HG03159 (cell line): ENCODE measurements around the gene OR51B6.
A peak's percentile ranks its signal among the peaks of the same experiment; 100 is the strongest.
"Not testable (repeated sequence)": the region's sequence is repeated elsewhere in the genome, so short reads cannot be mapped to it uniquely, and the experiment has no call there.

Experiments used
- ATAC-seq: cut with Tn5 transposase; IDR thresholded peaks from one replicate; pipeline ENCODE4 v1.9.1; 2021; ENCODE audit warnings: mild to moderate bottlenecking, moderate library complexity; ENCODE audit not compliant: unreplicated experiment

Gene OR51B6, protein sequence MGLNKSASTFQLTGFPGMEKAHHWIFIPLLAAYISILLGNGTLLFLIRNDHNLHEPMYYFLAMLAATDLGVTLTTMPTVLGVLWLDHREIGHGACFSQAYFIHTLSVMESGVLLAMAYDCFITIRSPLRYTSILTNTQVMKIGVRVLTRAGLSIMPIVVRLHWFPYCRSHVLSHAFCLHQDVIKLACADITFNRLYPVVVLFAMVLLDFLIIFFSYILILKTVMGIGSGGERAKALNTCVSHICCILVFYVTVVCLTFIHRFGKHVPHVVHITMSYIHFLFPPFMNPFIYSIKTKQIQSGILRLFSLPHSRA

DNA sequence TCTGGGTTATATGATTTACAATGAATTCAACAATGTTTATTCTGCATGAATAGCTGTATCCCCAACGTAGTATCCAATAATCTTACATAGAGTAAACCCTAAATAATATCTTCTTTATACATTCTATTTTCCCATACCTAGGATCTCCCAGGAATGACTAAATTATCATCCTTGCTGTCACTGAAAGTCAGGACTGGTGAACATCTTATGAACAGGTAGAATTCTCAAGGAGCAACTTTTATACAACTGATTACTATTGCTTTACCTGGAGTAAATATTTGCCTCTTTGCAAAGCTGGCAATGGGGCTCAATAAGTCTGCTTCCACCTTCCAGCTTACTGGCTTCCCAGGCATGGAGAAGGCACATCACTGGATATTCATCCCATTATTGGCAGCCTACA is at the start of gene OR51B6:
Gene OR51B6 (plus strand): TSS at position 301 of the 400 bp plus-strand sequence. CDS start 0 bp downstream, at position 301.
- ATAC-seq: no peak

DNA sequence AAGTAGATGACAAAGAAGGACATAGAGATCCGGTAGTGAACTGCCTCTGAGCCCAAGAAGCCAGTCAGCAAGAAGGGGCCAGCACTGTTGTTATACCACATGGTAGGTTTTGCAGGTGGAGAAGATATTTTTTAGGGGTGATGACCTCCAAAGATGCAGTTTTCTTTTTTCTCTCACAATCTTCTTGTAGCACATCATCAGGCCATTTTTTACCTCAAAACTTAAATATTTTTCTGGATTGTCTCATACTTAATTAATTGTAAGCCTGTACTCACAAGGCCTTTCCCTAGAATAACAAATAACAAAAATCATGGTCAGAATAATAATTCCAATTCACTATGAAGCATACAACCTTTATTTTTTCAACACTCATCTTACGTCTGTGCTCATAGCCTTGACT is 49.5 kb upstream of the OR51B6 start, which contains the start of gene OR51B4:
Gene OR51B4 (minus strand): TSS at position 101 of the 400 bp plus-strand sequence. CDS start 0 bp downstream, at position 101.
- ATAC-seq: no peak

DNA sequence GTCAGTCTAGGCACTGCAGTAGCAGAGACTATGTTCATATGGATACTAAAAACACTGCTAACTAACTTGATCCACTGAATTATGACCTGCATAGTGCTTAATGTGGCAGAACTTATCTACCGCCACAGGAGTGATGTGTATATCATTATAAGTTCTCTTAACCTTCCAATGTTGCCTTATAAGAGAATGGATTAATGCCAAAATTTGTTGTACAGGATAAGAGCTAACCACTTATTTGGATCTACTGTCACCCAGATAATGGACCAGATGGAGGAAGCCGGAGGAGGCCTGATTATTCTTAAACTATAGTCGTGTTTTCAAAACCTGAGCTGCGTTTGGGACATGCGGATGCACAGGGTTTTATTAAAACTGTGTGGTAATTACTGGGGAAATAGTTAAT is 47.7 kb upstream of the OR51B6 start:
- ATAC-seq: no peak

DNA sequence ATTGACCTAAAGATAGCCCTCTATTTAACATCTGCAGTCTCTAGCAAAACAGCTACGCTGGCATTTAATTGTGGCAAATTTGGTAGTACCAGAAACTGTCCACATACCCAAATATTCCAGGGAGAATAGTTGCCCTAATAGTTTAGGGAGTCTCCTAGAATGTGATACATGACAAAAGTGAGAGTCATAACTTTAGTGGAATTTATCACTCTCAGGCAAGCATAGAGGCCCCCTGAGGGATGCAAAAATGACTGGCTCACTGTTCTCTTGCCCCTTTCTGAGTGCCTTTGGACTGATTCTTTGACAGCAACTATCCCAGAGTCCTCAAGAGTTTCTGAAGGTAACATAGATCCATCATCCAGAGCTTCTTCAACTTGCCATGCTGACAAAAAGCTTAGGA is 47.3 kb upstream of the OR51B6 start:
- no peak for ATAC-seq

DNA sequence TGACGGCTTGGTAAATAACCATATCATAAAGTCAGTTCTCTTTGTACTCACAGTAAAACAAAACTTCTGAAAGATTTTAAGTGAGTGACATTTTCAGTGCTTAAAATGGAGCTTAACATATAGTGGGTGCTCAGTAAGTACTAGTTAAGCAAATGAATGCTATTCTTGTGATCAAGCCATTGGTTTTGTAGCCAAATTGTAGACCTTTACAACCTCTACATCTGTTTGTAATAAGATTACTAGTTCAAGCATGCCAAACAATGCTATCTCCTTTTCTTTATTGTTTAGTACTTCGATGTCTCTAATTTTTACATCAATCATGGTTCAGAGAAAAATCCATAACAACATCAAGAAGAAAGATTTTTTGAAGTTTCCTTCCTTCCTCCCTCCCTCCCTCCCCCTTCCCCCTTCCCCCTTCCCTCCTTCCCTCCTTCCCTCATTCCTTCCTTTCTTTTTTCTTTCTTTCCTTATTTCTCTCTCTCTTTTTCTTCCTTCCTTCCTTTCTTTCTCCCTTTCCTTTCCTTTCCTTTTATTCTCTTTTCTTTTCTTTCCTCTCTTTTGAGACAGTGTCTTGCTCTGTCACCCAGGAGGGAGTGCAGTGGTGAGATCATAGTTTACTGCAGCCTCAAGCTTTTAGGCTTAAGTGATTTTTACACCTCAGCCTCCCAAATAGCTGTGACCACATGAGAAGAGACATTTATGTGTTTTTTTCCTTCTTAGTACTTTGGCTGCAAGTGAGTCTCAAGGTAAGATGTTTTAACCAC is 43.9 kb upstream of the OR51B6 start:
- no peak for ATAC-seq

DNA sequence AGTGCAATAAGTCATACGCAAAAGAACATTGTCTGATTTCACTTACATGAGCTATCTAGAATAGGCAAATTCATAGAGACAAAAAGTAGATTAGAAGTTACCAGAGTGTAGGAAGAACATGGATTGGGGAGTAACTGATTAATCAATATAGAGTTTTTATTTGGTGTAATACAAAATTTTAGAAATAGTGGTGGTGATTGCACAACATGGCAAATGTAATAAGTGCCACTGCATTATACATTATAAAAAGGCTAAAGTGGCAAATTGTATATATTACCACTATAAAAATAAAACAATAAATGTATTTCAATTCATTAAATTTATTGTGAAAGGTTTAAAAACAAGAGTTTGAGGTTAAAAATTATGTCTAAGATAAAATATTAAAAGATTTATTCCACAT is 40.9 kb upstream of the OR51B6 start:
- no peak for ATAC-seq

DNA sequence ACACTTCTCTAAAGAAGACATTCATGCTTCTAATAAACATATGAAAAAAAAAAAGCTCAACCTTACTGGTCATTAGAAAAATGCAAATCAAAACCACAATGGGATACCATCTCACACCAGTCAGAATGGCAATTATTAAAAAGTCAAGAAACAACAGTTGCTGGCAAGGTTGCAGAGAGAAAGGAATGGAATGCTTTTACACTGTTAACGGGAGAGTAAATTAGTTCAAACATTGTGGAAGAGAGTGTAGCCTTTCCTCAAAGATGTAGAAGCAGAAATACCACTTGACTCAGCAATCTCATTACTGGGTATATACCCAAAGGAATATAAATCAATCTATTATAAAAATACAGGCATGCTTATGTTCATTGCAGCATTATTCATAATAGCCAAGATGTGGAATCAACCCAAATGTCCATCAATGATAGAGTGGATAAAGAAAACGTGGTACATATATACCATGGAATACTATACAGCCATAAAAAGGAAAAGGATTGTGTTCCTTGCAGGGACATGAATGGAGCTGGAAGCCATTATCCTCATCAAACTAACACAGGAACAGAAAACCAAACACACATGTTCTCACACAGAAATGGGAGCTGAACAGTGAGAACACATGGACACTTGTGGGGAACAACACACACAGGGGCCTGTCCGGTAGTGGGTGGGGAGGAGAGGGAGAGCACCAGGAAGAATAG is 37.8 kb upstream of the OR51B6 start:
- not testable (repeated sequence) for ATAC-seq

DNA sequence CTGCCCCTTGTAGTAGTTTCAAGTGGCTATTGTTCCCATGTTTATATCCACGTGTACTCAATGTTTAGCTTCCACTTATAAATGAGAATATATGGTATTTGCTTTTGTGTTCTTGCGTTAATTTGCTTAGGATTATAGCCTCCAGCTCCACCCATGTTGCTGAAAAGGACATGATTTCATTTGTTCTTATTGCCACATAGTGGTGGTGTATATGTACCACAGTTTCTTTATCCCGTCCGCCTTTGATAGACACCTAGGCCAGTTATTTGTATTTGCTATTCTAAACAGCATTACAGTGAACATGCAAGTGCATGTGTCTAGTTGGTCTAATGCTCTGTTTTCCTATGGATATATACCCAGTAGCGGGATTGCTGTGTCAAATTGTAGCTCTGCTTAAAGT is 34.0 kb upstream of the OR51B6 start:
- ATAC-seq: no peak

DNA sequence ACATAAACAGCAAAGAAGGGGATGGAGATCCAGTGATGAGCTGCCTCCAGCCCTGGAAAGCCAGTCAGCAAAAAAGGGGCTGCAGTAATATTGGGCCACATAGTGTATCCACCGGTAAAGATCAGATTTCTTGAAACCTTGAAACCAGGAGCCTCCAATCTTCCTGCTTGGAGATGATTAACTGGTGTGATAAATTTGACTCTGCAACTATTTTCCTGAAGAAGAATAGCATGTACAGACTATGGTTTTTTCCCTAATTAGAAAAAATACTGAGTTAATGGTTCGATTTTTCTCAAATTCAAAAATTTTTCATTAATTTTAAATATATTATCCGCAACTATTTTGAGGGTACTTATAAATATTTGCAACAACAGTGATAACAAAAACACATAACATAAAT is 27.1 kb upstream of the OR51B6 start, which contains the start of gene OR51B2:
Gene OR51B2 (minus strand): TSS at position 101 of the 400 bp plus-strand sequence. CDS start 0 bp downstream, at position 101.
- ATAC-seq: no peak

DNA sequence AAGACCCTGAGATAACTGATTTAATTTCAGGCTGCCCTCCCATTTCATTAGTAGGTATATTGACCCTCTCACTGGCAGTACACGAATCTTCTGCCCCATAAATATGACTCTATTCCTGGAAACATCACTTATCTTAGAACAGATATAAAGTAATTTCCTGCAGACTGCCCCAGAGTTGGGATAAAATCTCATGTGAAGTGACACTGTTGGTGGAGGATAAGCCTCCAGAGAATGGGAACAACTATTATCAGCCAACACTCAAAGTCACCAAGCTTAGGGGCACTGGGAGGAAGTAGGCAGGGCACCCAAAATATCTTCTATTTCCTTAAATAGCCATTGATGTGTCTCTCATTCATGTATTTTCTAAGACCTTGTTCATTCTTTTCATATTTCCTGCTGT is 16.1 kb upstream of the OR51B6 start:
- no peak for ATAC-seq

DNA sequence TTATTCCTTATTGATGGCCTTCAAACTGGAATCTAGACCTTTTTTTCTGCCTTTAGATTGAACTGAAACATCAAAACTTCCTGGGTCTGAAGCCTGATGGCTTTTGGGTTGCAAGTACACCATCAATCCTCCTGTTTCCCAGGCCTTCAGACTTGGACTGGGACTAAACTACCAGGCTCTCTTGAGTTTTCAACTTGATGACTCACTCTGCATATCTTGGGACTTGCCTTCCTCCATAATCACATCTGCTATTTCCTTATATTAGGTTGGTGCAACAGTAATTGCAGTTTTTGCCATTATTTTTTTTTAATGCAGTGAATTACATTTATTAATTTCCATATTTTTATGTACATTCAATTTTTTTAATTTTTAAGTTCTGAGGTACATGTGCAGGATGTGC is 15.0 kb upstream of the OR51B6 start:
- no peak for ATAC-seq

DNA sequence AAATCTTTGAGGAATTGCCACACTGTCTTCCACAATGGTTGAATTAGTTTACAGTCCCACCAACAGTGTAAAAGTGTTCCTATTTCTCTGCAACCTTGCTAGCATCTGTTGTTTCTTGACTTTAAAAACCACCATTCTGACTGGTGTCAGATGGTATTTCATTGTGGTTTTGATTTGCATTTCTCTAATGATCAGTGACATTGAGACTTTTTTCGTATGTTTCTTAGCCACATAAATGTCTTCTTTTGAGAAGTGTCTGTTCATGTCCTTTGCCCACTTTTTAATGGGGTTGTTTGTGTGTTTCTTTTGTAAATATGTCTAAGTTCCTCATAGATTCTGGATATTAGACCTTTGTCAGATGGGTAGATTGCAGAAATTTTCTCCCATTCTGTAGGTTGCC is 14.1 kb upstream of the OR51B6 start:
- ATAC-seq: not testable (repeated sequence)

DNA sequence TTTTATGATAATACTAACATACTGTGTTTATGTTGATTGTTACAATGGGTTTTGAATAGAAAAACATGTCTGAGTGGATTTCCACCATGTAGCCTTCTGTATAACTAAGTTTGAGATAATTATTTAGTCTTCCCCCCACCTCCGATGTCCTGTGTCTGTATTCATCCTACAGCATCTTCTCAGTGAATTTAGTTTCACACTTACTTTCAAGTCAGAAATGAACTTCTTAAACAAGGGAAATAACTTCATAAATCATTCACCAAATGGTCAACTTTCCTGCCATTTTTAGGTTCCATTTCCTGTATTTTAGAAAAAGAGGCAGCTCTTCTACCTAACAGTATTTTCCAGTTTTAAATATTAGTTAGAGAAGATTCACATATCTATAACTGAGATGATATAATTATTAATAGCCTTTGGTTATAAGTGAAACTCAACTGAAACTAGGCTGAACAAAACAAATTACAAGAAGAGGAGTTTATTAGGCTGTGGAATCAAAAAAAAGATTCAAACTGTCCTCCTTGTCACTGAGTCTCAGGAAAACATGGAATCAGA is 11.5 kb upstream of the OR51B6 start:
- peak; percentile 73 for ATAC-seq

DNA sequence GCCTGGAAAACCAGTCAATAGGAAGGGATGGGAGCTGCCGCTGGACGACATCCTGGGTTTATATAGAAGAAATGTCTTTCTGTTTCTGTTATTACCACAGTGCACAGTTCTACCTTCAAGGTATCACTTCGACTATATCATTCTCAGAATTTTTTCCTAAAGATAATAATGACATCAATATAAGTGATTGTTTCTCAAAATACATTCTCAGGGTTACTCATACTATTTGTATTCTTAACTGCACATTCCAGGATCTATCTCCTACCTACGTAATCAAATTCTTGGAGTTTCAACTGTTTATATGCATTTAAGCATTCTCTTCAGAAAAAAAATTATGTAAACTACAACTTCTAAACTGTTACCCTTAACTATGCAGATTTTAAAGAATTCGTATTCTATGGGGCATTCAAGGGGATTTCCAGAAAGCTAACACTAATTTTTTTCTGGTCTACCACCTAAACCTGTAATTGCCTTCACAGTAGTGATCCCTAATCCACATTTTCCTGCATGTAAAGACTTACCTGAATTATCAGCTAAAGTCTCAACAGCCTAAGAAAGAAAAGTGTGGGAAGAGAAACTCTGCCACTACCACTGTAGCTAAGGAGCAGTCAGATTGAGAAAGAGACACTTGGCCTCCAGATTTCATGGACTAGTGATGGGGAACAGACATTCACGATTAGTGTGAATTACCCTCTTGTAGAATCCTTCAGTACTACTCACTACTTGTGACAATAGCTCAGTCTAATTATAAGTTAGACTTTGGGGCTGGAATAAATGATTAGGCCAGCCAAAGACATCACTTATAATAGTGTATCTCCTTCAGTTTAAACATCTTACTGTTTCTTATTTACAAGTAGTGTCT is 7.6 kb upstream of the OR51B6 start, which contains the start of gene OR51B5:
Gene OR51B5 (minus strand): TSS at position 51 of the 862 bp plus-strand sequence. CDS start 0 bp downstream, at position 51.
- ATAC-seq: no peak

DNA sequence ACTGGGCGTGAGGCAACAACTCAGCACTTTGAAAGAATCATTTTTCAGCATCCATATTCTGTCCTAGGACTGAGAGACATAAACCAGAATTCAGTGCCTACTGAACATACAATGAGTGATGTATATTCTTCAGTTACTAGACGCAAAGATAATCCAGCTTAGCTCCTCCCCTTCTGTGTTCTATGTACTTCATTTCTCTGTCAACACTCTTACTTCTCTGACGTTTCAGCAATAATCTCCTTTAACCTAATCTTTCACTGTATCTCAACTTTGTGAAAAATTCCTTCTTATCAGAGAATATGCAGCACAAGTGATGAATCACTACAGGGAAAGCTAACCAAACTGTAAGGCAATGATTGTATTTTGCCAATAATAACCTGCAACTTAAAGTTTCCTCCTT is 5.5 kb upstream of the OR51B6 start:
- ATAC-seq: no peak

DNA sequence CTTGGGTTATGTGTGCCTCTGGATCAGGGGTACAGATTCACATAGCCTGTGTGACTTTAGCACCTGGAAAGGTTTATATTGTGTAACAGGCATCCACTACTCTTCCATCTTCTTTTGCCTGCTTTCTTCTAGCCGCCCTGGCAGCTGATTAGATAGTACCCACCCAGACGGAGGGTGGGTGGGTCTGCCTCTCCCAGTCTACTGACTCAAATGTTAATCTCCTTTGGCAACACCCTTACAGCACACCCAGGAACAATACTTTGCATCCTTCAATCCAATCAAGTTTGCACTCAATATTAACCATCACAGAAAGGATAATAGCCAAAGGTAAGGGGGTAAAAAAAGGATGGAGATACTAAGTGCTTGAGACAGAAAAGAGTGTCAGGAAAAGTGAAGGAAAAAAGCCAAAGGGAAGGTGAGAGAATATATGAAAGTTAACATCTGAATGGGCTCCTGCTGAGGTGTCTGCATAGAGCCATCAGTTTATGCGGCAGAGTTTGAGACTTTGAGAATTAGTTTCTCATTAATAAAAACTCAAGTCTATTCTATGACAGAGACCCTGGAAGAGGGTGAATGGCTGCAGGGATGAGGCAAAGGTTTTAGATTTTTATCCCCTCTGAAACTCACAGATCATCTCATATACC is 2.6 kb upstream of the OR51B6 start:
- ATAC-seq: no peak

DNA sequence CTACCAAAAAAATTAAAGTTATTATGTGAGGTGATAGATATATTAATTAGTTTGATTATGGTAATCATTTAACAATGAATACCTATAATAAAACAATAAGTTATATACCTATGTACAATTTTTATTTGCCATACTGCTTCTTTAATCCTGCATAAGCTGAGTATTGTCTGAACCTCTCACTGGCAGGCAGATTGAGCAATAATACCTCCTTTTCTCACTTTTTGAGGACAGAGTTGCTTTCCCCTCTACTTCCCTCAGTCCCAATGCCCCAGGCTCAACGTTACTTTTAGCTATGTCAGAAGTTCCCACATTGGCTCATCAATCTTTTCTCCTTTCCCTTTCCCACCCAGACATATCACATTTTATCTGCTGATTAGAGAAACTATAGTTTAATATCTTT is 1.8 kb upstream of the OR51B6 start:
- no peak for ATAC-seq

DNA sequence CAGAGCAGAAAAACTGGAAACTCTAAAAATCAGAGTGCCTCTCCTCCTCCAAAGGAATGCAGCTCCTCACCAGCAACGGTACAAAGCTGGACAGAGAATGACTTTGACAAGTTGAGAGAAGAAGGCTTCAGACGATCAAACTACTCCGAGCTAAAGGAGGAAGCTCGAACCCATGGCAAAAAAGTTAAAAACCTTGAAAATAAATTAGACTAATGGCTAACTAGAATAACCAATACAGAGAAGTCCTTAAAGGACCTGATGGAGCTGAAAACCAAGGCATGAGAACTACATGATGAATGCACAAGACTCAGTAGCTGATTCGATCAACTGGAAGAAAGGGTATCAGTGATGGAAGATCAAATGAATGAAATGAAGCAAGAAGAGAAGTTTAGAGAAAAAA is 4.7 kb downstream of the OR51B6 start:
- ATAC-seq: not testable (repeated sequence)

DNA sequence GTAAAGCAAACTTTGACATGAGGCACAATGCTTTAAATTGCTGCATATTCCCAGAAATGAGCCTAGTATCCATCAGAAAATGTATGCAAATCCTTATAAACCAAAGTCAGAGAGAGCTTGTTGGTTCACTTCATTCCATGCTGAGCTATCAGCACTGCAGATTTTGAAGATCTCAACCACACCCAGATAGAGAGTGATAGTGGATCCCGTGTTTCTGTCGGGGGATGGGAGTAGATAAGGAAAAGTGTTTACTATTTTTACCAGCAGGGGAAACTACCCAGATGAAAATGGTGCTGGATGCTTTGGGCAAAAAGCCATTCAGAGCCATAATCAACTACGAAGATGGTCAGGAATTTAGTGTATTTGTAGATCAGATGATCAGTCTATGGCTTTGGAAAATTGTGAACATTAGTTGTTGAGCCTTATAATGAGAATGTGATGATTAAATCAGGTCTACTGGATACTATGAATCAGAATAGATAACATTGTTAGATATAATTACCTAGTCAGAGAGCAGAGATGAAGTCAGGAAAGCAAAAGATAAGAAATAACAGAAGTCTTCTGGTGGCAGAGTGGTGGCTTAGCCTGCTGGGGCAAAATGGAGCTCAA is 10.8 kb downstream of the OR51B6 start:
- no peak for ATAC-seq
